Lower leg skin (tissue), 4 donors: ENCODE data around the gene TRIP10. TPM values are rescaled to one million over a fixed set of nuclear protein-coding genes. Genes with fewer than 3 reads are reported as not detected.
A peak's percentile ranks its signal among the peaks of the same experiment; 100 is the strongest.

Experiments used
- DNase-seq, 2 donors: peaks; one replicate each; pipeline ENCODE4 v3.0.0-alpha.2; 2019; ENCODE audit warnings: low spot score in 2 of 2
- H3K4me3 ChIP-seq: fragments of 200-600 bp; sonication (generic); 2 replicates; pipeline ENCODE4 v1.5.1; 2017; ENCODE audit warnings: mild to moderate bottlenecking, low read depth; ENCODE audit not compliant: poor library complexity, severe bottlenecking
- CTCF ChIP-seq, 3 donors: fragments of 450-650 bp; IDR thresholded peaks; one replicate each; pipeline ENCODE4 v1.5.1; 2016; ENCODE audit warnings: antibody characterized with exemption in 3 of 3, mild to moderate bottlenecking in 3 of 3, moderate library complexity in 2 of 3
- POLR2A ChIP-seq, 2 donors: fragments of 450-650 bp; IDR thresholded peaks; one replicate each; pipeline ENCODE4 v1.6.1; 2016 to 2017; ENCODE audit warnings: antibody characterized with exemption in 2 of 2, mild to moderate bottlenecking in 1 of 2, moderate library complexity in 1 of 2
- WGBS, 2 donors: methylation state at CpG; one replicate each; pipeline ENCODE4 v1.1.5; 2018; 5-methylcytosine and 5-hydroxymethylcytosine counted together
- intact Hi-C: fragments of 100-400 bp; cut with DNase I; formaldehyde crosslinking; loops from one replicate; pipeline ENCODE4 v1.15.0; 2023; ENCODE audit warnings: low total_unique reads
- total RNA-seq, 4 donors: library from RNA; depleted of rRNA; stranded (reverse); fragments of >200 nt; gene quantifications; one replicate each; pipeline ENCODE4 v1.1.0, GENCODE V29; 2016

Gene TRIP10
- total RNA-seq, 4 donors from 2014 or later: 41.2 to 60.2 (median 46.5) TPM

- 87 to 88% methylated on average over 20 of the region's 20 CpGs for WGBS, 2 donors
- TF ChIP-seq CTCF (IDR thresholded peaks at IDR 0.05): no peak
- TF ChIP-seq POLR2A (IDR thresholded peaks at IDR 0.05): no peak
- DNase-seq: no peak
- no peak overlapping the region for H3K4me3 ChIP-seq
- intact Hi-C loops: no loop called here
These were observed 5.3 kb upstream of the TRIP10 start for GRCh38 chr19:6734096-6734696.

GRCh38 chr19:6735181-6735911, 4.1 kb upstream of the TRIP10 start:
- WGBS, 2 donors: 76 to 81% methylated on average over 15 of the region's 15 CpGs
- intact Hi-C loops: no loop called here
- no peak overlapping the region for H3K4me3 ChIP-seq
- no peak for DNase-seq
- TF ChIP-seq CTCF (IDR thresholded peaks at IDR 0.05): no peak
- TF ChIP-seq POLR2A (IDR thresholded peaks at IDR 0.05): no peak

GRCh38 chr19:6736169-6736916, 3.1 kb upstream of the TRIP10 start:
- peak overlapping the region; percentile 79 for H3K4me3 ChIP-seq
- intact Hi-C loops: no loop called here

GRCh38 chr19:6736917-6737283, 2.6 kb upstream of the TRIP10 start:
- peak overlapping the region; percentile 79 for H3K4me3 ChIP-seq
- DNase-seq: no peak
- 0 to 2% methylated on average over 11 to 12 of the region's 16 CpGs for WGBS, 2 donors
- no peak for TF ChIP-seq POLR2A (IDR thresholded peaks at IDR 0.05)
- TF ChIP-seq CTCF (IDR thresholded peaks at IDR 0.05): no peak
- intact Hi-C loops: no loop called here

More at GRCh38 chr19:6736169-6736916, 3.1 kb upstream of the TRIP10 start:
- TF ChIP-seq CTCF (IDR thresholded peaks at IDR 0.05) (peak in 1 of 3 donors; percentile 30), POLR2A (IDR thresholded peaks at IDR 0.05) (no peak)
- 22 to 23% methylated on average over 23 to 24 of the region's 25 CpGs for WGBS, 2 donors
- DNase-seq: peak; percentile 77 to 94

- DNase-seq: peak; percentile 100
- peak within 1 kb of the TSS; percentile 79 for H3K4me3 ChIP-seq
- 0 to 1% methylated on average over 43 to 44 of the region's 55 CpGs for WGBS, 2 donors
- intact Hi-C loops: no loop called here
- TF ChIP-seq CTCF (IDR thresholded peaks at IDR 0.05): no peak
- TF ChIP-seq POLR2A (IDR thresholded peaks at IDR 0.05): no peak
These were observed 2.1 kb upstream of the TRIP10 start, which contains the start of gene GPR108 for GRCh38 chr19:6737284-6737872. TSS of gene GPR108 (minus strand) at chr19:6737580. CDS start at chr19:6737576, 4 bp downstream.
